Activated naive CD4-positive, alpha-beta T cell treated with anti-CD3 and anti-CD28 coated beads, Interleukin-2, amount 50 U/mL, for 24 hours (primary cell): ENCODE data around the gene EXOC7.

Experiments
- H3K27ac Mint-ChIP-seq: one replicate; pipeline ENCODE4 v1.8.0; 2021; ENCODE audit warnings: mild to moderate bottlenecking, mixed read lengths
- H3K27me3 Mint-ChIP-seq: one replicate; pipeline ENCODE4 v1.8.0; 2021; ENCODE audit warnings: mixed read lengths
- H3K36me3 Mint-ChIP-seq: one replicate; pipeline ENCODE4 v1.8.0; 2021; ENCODE audit warnings: mixed read lengths
- H3K4me1 Mint-ChIP-seq: one replicate; pipeline ENCODE4 v1.8.0; 2021; ENCODE audit warnings: mixed read lengths
- H3K4me3 Mint-ChIP-seq: one replicate; pipeline ENCODE4 v1.8.0; 2021; ENCODE audit warnings: mild to moderate bottlenecking, mixed read lengths
- H3K9me3 Mint-ChIP-seq: one replicate; pipeline ENCODE4 v1.8.0; 2021; ENCODE audit warnings: mixed read lengths

The EXOC7 gene, protein sequence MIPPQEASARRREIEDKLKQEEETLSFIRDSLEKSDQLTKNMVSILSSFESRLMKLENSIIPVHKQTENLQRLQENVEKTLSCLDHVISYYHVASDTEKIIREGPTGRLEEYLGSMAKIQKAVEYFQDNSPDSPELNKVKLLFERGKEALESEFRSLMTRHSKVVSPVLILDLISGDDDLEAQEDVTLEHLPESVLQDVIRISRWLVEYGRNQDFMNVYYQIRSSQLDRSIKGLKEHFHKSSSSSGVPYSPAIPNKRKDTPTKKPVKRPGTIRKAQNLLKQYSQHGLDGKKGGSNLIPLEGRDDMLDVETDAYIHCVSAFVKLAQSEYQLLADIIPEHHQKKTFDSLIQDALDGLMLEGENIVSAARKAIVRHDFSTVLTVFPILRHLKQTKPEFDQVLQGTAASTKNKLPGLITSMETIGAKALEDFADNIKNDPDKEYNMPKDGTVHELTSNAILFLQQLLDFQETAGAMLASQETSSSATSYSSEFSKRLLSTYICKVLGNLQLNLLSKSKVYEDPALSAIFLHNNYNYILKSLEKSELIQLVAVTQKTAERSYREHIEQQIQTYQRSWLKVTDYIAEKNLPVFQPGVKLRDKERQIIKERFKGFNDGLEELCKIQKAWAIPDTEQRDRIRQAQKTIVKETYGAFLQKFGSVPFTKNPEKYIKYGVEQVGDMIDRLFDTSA

DNA sequence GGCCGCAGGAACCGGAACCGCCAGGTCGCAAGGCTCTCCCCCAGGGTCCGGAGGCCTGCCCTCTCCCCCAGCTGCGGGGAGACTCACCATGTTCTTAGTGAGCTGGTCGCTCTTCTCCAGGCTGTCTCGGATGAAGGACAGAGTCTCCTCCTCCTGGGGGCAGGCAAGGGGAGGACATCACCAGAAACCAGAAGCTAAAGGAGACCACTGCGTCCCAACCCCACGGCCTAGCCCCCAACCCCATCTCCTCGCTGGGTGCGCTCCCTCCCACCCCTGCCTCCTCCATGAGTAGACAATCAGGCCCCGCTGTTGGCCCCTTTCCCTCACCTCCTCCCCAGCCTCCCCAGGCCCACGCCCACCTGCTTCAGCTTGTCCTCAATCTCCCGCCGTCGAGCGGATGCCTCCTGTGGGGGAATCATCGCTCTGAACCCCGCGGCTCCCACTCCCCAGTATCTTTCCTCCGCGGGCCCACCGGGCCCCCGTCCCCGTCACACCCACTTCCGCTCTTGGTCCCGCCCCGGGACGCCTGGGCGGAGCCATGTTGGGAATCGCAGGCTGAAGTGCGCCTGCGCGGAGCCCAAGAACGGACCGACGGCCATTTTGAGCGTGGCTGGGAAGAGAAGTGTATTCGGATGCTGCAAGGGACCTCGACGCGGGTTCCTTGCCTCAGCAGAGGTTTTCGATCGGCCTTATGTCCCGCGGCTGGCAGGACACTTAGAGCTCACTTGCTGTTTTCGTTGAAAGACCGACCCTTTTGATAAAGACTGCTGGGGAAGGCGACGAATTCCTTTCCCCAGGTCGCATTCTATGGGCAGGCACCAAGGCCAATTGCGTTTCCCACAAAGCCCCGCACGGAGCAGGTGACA lies at the start of gene EXOC7:
EXOC7 (minus strand) TSS at position 514 of the 866 bp plus-strand sequence; CDS start at position 419, 95 bp downstream.
- peaks cover 4% of the 10 kb centered on the region for H3K36me3 Mint-ChIP-seq
- H3K27me3 Mint-ChIP-seq: no peaks in the 10 kb centered on the region
- peaks cover 34% of the 10 kb centered on the region for H3K4me1 Mint-ChIP-seq
- no peaks in the 10 kb centered on the region for H3K9me3 Mint-ChIP-seq
- peak within 1 kb of the TSS; percentile 91 for H3K4me3 Mint-ChIP-seq
- H3K27ac Mint-ChIP-seq: peak within 1 kb of the TSS; percentile 91

DNA sequence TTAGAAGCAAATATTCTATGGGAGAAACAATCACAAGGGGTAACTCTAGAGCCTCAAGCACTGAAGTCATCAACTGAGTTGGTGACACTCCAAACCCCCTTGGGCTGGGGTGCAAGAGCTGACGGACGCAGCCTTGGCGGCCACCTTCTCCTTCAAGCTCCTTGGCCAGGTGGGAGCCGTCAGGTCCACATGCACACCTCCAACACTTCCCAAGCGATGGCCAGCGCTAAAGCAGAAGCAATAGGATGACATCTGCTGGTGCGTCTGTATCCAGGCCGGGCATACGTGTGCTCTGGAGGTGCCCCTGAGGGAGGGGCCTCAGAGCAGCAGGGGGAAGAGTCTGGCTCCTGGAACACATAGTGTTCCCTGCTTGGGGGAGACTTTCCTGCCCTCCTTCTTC lies 49.6 kb upstream of the EXOC7 start:
- no peaks in the 10 kb centered on the region for H3K27me3 Mint-ChIP-seq
- peaks cover 73% of the 10 kb centered on the region for H3K4me1 Mint-ChIP-seq
- H3K9me3 Mint-ChIP-seq: no peaks in the 10 kb centered on the region
- peak overlapping the region; percentile 90 for H3K27ac Mint-ChIP-seq
- H3K36me3 Mint-ChIP-seq: peaks cover 24% of the 10 kb centered on the region
- H3K4me3 Mint-ChIP-seq: no peak overlapping the region

DNA sequence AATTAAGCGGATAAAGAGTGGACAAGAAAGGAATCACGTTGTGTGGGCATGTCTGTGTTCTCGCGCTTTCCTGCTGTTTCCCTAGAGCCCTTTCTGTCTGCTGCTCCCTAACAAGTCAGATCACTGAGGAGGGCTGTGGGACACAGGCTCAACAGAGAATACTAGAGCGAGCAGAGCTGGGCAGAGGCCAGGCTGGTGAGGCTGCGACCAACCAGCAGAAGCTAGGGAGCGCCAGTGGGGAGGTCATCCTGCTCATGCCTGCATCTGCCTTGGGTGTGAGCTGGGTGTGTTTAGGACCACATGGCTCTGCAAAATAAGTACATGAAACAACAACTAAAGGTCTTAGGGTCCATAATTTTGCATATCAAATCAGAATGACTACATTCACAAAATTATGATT lies 49.0 kb upstream of the EXOC7 start:
- H3K4me1 Mint-ChIP-seq: peaks cover 72% of the 10 kb centered on the region
- H3K27me3 Mint-ChIP-seq: no peaks in the 10 kb centered on the region
- peak overlapping the region; percentile 90 for H3K27ac Mint-ChIP-seq
- H3K36me3 Mint-ChIP-seq: peaks cover 21% of the 10 kb centered on the region
- peak overlapping the region; percentile 33 for H3K4me3 Mint-ChIP-seq
- no peaks in the 10 kb centered on the region for H3K9me3 Mint-ChIP-seq

DNA sequence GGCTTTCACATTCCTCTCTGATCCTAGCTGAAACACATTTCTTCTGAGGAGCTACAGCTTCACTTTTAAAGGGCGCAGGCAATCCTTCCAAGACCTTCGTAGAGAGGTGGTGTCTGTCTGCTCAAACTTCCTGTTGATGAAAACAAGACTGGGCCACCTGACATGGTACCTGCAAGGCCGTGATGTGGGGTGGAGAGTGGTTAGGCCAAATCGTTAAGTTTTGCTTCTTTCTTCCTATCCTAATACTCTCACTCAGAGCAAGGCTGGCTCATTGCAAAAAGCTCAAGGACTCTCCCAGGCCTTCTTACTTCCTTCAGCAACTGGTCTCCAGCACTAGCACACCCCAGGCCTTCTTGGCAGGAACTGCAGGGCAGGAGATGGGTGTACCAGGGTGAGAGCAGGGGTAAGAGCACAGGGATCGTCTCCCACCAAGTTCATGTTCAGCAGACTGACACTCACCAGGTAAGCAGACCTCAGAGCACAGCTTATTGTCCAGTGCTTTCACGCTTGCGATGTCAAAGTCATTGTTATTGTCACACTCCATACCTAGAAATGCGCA lies 48.4 kb upstream of the EXOC7 start:
- H3K36me3 Mint-ChIP-seq: peaks cover 18% of the 10 kb centered on the region
- peak overlapping the region; percentile 33 for H3K4me3 Mint-ChIP-seq
- H3K9me3 Mint-ChIP-seq: no peaks in the 10 kb centered on the region
- peaks cover 71% of the 10 kb centered on the region for H3K4me1 Mint-ChIP-seq
- H3K27ac Mint-ChIP-seq: peak overlapping the region; percentile 90
- no peaks in the 10 kb centered on the region for H3K27me3 Mint-ChIP-seq

DNA sequence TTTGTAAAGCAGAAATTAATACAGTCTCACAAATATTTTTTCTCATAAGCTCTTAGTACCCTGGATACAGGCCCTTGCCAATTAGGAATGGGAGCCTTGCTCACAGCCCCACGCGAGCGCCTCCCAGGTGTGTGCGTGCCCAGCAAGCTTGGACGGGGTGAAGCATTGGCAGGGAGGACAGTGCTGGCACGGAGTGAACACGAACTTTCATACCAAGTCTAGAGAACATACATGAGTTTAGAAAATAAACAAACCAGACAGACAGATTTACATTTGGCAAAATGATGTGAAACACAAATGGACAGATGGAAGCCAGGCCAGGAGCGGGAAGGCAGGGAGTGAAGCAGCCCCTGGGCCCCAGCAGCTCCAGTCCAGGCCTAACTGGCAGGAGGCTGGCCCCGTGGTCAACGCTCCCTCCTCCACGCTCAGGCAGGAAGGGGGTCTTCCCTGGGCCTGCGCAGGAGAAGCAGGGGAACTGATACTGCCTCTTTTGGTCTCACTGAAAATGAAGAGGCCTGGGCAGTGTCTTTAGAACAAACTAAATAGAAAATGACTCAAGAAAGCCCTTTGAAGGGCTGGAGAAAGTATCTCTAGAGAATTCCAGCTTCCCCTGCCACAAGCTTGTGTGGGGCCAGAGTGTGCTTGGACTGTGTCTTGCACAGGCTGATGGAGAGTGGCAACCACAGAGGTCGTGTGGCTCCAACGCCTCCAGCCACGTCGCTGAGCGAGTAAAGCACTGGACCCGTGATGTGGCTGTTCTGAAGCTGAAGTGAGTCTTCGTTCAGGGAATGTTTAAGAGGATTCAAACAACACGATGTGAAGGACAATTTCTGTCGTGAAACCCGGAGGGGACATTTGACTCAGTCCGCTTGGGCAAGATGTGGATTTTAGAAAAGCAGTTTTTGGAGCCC lies 47.4 kb upstream of the EXOC7 start:
- Mint-ChIP-seq H3K4me1 (peaks cover 74% of the 10 kb centered on the region), H3K9me3 (no peaks in the 10 kb centered on the region), H3K36me3 (peaks cover 14% of the 10 kb centered on the region)

DNA sequence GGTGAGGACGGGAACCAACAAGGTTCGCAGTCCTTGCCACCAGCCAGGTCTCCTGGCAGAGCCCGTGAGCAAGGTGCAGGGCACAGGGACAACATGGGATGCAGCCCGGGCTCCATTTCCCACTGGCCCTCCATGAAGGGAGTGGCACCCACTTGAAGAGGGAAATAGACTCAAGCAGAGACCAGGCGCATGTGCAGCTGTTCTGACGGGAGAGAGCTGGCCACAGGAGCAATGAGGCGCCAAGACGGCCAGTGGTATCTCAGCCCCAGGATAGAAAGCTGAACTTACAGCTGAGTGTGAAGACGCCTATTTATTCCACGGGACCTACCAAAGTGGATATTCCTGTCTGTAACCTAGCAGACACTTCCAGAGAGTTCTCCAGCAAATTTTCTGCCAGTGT lies 45.6 kb upstream of the EXOC7 start:
- Mint-ChIP-seq H3K27me3 (no peaks in the 10 kb centered on the region), H3K4me3 (no peak overlapping the region), H3K27ac (peak overlapping the region; percentile 90), H3K36me3 (peaks cover 13% of the 10 kb centered on the region), H3K4me1 (peaks cover 79% of the 10 kb centered on the region), H3K9me3 (no peaks in the 10 kb centered on the region)

More for the DNA sequence above, 47.4 kb upstream of the EXOC7 start:
- peak overlapping the region; percentile 33 for H3K4me3 Mint-ChIP-seq
- peak overlapping the region; percentile 48 for H3K27ac Mint-ChIP-seq
- no peaks in the 10 kb centered on the region for H3K27me3 Mint-ChIP-seq

DNA sequence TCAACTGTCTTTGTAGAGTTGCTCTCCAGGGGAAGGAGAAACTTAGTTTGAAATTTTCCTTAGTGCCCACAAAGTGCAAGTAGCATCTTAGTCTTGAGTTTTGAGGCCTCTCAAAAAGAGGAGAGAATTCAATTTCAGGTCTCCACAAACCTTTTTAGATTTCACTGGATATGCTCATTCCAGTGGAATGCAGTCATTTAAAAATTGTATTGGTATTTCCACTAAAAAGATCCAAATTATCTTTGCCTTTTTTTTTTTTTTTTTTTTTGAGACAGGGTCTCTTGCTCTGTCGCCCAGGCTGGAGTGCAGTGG lies 44.4 kb upstream of the EXOC7 start:
- peaks cover 13% of the 10 kb centered on the region for H3K36me3 Mint-ChIP-seq
- no peaks in the 10 kb centered on the region for H3K27me3 Mint-ChIP-seq
- H3K9me3 Mint-ChIP-seq: no peaks in the 10 kb centered on the region
- H3K4me1 Mint-ChIP-seq: peaks cover 78% of the 10 kb centered on the region
- H3K4me3 Mint-ChIP-seq: no peak overlapping the region
- no peak overlapping the region for H3K27ac Mint-ChIP-seq

DNA sequence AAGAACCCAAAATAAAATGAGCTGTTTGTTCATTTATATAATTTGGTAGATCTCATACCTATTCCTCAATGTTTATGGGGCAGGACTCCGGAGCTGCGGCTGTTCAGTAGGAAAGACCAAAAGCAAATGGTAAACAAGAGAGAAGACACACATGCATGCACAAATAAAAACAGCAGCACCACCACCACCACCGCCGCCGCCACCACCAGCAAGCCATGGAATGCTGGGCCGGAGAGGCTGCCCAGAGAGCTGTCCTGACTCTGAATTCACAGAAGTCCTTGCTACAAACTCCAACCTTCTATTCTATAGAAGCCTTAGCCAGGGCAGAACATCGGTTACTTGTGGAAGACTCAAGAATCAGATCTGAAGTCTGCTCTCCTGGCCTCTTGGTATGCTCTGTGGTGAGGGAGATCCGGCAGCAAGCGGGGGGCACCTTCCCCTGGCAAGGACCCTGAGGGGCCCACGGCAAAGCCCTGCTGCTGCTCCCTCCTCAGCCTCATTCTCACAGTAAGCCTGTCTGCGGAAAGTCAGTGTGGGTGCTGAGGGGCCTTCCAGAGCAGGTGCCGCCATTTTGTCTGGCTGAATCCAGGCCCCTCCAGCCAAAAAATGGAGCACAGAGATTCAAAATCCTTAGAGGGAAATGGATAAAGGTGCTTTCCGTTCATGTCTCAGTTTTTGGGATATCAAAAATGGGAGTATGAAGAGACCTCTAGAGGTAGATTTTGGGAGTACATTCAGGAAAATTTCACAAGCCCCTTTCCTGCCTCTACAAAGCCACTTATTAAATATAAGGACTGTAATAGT lies 43.8 kb upstream of the EXOC7 start:
- Mint-ChIP-seq H3K4me3 (no peak overlapping the region), H3K27me3 (no peaks in the 10 kb centered on the region), H3K27ac (peak overlapping the region; percentile 23), H3K4me1 (peaks cover 78% of the 10 kb centered on the region), H3K9me3 (no peaks in the 10 kb centered on the region), H3K36me3 (peaks cover 10% of the 10 kb centered on the region)

DNA sequence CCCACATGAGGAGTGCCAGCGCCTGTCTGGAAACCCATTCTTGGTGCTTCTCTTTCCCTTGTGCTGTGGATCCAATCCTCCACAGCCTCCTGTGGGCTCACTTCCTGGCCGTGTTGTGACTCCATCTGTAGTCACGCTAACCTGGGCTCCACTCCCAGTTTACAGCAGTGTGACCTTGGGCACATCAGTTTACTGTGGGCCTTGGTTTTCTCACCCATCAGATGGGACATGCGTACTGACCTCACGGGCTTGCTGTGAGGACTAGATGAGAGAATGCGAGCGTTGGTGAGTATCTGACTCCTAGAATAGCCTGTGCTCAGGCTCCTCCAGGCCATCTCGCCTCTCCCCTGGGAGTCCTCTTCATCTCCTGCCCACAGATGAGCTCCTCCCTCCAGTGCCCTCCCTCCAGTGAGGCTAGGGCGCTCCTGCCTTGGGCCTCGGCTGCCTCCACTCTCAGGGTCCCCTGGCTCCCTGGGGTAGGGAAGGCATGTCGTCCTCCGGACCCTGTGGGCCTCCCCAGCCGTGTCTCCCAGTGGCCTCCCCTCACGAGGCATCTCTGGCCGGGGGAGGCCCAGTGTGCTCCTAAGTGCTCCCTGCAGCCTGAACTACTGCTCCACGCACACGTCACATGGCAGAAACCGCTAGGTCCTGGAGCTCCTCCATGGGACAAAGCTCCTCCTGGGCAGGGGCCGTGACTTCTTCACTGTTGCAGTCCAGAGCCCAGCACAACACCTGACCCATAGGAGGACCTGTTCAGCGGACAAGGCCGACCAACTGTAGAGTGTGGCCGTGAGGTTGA lies 42.7 kb upstream of the EXOC7 start:
- peak overlapping the region; percentile 96 for H3K27ac Mint-ChIP-seq
- H3K4me3 Mint-ChIP-seq: peak overlapping the region; percentile 78
- H3K36me3 Mint-ChIP-seq: peaks cover 5% of the 10 kb centered on the region
- H3K4me1 Mint-ChIP-seq: peaks cover 76% of the 10 kb centered on the region
- H3K9me3 Mint-ChIP-seq: no peaks in the 10 kb centered on the region
- no peaks in the 10 kb centered on the region for H3K27me3 Mint-ChIP-seq

DNA sequence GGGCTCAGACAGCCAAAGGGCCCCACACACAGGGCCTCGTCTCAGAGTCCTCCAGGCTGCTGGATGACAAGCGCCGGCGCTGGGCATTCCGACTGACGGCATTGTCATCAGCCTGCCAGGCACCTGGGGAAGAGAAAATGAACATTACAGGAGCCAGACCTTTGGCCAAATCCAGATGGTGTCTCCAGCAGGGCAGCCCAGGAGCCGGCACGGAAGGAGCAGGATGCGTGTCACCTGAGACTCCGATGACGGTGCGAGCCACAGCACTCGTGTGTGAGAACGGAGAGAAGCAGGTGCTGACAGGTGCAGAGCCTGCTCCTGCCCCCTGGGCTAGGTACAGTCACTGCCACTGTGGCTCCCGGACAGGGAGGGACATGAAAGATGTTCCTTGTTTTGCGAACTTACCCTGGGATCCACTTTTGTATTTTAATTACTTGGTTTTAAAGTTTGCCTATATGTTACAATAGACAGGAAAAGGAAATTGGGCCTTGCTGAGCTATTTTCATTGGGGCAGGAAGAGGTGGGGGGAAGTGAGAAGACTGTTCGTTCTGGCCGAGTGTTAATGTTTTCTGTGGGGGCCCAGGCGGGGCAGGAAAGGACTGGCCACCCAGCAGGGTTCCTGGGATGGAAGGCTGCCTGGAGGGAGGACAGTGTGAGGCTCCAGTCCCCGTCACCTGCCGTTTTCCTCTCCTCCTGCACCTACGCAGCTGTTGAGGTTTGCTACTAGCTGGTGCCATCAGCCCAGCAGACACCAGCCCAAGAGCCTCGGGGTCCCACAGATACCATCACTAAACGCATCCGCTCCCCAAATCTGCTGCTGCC lies 41.9 kb upstream of the EXOC7 start:
- peaks cover 71% of the 10 kb centered on the region for H3K4me1 Mint-ChIP-seq
- peaks cover 4% of the 10 kb centered on the region for H3K36me3 Mint-ChIP-seq
- no peaks in the 10 kb centered on the region for H3K27me3 Mint-ChIP-seq
- peak overlapping the region; percentile 96 for H3K27ac Mint-ChIP-seq
- no peaks in the 10 kb centered on the region for H3K9me3 Mint-ChIP-seq
- H3K4me3 Mint-ChIP-seq: peak overlapping the region; percentile 78

DNA sequence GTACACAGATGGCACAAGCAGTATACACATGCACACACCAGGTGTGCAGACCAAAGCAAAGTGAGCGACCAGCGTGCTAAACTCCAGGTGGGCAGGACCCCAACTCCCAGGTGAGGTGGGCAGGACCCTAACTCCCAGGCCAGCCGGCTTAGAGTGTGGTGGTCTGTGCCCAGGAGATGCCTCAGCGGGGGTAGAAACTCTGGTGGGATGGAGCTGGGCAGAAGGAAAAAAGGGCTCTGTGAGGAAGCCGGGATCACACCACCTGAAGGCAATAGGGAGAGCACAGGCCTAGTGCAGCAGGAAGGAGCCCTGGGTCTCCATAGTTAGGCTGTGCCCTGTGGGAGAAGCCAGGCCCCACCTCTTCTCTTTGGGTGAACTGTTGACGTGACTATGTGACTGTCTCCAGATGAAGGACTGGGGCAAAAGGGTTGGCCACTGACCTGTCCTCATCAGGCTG lies 39.0 kb upstream of the EXOC7 start:
- Mint-ChIP-seq H3K4me3 (peak overlapping the region; percentile 76), H3K36me3 (peaks cover 2% of the 10 kb centered on the region), H3K27me3 (no peaks in the 10 kb centered on the region), H3K9me3 (no peaks in the 10 kb centered on the region), H3K4me1 (peaks cover 64% of the 10 kb centered on the region), H3K27ac (peak overlapping the region; percentile 61)

DNA sequence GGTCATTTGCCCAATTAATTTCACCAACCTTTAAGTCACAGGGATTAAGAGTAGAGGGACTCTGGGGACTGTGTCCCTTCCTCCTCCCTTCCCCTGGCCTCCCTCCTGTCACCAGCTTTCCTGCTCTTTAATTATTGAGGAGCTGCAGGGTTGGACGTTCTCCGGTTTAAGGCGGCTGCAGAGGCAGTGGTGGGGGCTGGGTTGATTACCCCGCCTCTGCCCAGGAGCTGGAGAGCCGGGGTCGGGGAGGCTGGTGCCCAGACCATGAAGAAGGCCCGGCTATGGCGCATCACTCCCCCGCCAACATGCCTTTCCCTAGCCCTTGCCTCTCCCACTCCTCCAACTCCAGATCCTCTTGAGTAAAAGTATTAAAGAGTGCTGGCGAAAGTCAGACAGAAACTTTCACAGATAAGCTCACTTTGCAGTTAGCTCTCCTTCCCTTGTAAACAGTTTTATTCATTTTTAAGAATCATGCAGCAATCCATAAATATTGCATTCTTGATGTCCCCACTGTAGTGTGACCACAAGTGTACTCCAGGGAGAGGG lies 38.5 kb upstream of the EXOC7 start:
- H3K9me3 Mint-ChIP-seq: no peaks in the 10 kb centered on the region
- peak overlapping the region; percentile 76 for H3K4me3 Mint-ChIP-seq
- H3K27me3 Mint-ChIP-seq: no peaks in the 10 kb centered on the region
- H3K27ac Mint-ChIP-seq: peak overlapping the region; percentile 61
- peaks cover 60% of the 10 kb centered on the region for H3K4me1 Mint-ChIP-seq
- no peaks in the 10 kb centered on the region for H3K36me3 Mint-ChIP-seq
